Mesendoderm (in vitro differentiated cells): ENCODE data around the gene PXYLP1.

Experiments
- DNase-seq: peaks from one replicate; pipeline ENCODE4 v3.0.0; 2013
- H2AK5ac ChIP-seq: 2 replicates; pipeline ENCODE4 v1.6.1; 2013; ENCODE audit warnings: low read length, inconsistent platforms
- H2BK120ac ChIP-seq: 2 replicates; pipeline ENCODE4 v1.6.1; 2013; ENCODE audit warnings: low read depth, mild to moderate bottlenecking, low read length, moderate library complexity, mixed read lengths
- H2BK15ac ChIP-seq: replicated peaks from 2 replicates; pipeline ENCODE4 v1.6.1; 2013; ENCODE audit warnings: low read depth, mild to moderate bottlenecking, moderate library complexity
- H2BK5ac ChIP-seq: 2 replicates; pipeline ENCODE4 v1.6.1; 2013; ENCODE audit warnings: low read length, inconsistent platforms
- H3K18ac ChIP-seq: 2 replicates; pipeline ENCODE4 v1.6.1; 2013; ENCODE audit warnings: mild to moderate bottlenecking, low read length, mixed read lengths
- H3K23ac ChIP-seq: one replicate; pipeline ENCODE4 v1.6.1; 2013; ENCODE audit warnings: low read length
- H3K27ac ChIP-seq: 2 replicates; pipeline ENCODE4 v1.5.1; 2013; ENCODE audit warnings: low read depth, mild to moderate bottlenecking, inconsistent platforms, low read length, moderate library complexity
- H3K27me3 ChIP-seq: 2 replicates; pipeline ENCODE4 v1.6.1; 2013; ENCODE audit warnings: low read length, control low read depth, mild to moderate bottlenecking, inconsistent platforms; ENCODE audit not compliant: insufficient read depth, poor library complexity
- H3K36me3 ChIP-seq: 2 replicates; pipeline ENCODE4 v1.6.1; 2013; ENCODE audit warnings: low read length, inconsistent platforms; ENCODE audit not compliant: control insufficient read depth, insufficient read depth
- H3K4ac ChIP-seq: one replicate; pipeline ENCODE4 v1.6.1; 2013; ENCODE audit warnings: low read depth, mild to moderate bottlenecking, low read length, moderate library complexity
- H3K4me1 ChIP-seq: 2 replicates; pipeline ENCODE4 v1.6.1; 2013; ENCODE audit warnings: low read depth, low read length, inconsistent platforms; ENCODE audit not compliant: control insufficient read depth
- H3K4me2 ChIP-seq: 2 replicates; pipeline ENCODE4 v1.6.1; 2013; ENCODE audit warnings: low read length
- H3K4me3 ChIP-seq: 2 replicates; pipeline ENCODE4 v1.5.1; 2013; ENCODE audit warnings: mild to moderate bottlenecking, low read length
- H3K56ac ChIP-seq: one replicate; pipeline ENCODE4 v1.6.1; 2013; ENCODE audit warnings: low read length
- H3K79me1 ChIP-seq: 2 replicates; pipeline ENCODE4 v1.6.1; 2013; ENCODE audit warnings: low read length, inconsistent platforms
- H3K79me2 ChIP-seq: 2 replicates; pipeline ENCODE4 v1.6.1; 2013; ENCODE audit warnings: mild to moderate bottlenecking, low read length; ENCODE audit not compliant: control insufficient read depth, insufficient read depth
- H3K9ac ChIP-seq: 2 replicates; pipeline ENCODE4 v1.6.1; 2013; ENCODE audit warnings: low read length, inconsistent platforms
- H4K5ac ChIP-seq: one replicate; pipeline ENCODE4 v1.6.1; 2013; ENCODE audit warnings: low read length
- H4K8ac ChIP-seq: one replicate; pipeline ENCODE4 v1.6.1; 2013; ENCODE audit warnings: low read depth, mild to moderate bottlenecking, control low read depth, low read length, moderate library complexity
- WGBS: extraction: QIAGEN DNeasy Blood & Tissue Kit; methylation state at CpG from one replicate; pipeline ENCODE4 v1.1.7; 2013; ENCODE audit warnings: low lambda C conversion rate, missing lambda C conversion rate; ENCODE audit not compliant: insufficient coverage; ENCODE audit errors: extremely low coverage; 5-methylcytosine and 5-hydroxymethylcytosine counted together

Gene PXYLP1

DNA sequence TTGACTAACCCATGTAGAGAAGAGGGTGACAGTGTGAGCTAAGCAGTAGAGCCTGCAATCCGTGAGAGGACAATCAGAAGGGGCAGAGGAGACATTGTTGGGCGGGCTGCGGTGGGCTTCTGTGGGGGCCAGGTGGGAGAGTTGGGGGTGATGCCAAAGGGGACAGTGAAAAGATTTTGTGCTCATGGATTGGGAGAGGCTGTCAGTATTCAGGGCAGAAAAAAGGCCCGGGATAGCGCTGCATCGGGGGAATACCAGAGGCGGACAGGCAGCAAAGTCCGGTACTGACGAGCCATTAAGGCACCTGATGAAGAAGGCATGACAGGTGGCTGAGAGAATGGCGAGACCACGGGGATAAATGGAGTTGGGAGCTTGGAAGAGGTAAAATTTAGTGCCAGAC lies 1.3 kb upstream of the PXYLP1 start:
- no peak overlapping the region for H2BK5ac ChIP-seq
- no peak overlapping the region for H4K5ac ChIP-seq
- no peak overlapping the region for H3K18ac ChIP-seq
- H3K9ac ChIP-seq = no peak overlapping the region
- no peak overlapping the region for H4K8ac ChIP-seq
- H3K36me3 ChIP-seq = no peaks in the 10 kb centered on the region
- H3K27ac ChIP-seq = no peak overlapping the region
- H3K56ac ChIP-seq = peak overlapping the region; percentile 57
- no peak overlapping the region for H3K4ac ChIP-seq
- no peak overlapping the region for H3K4me2 ChIP-seq
- no CpG with 5 or more reads among the region's 11 CpGs for WGBS
- peaks cover 4% of the 10 kb centered on the region for H3K4me1 ChIP-seq
- H3K4me3 ChIP-seq = no peak overlapping the region
- H3K79me1 ChIP-seq = no peaks in the 10 kb centered on the region
- DNase-seq = no peak
- no peaks in the 10 kb centered on the region for H3K79me2 ChIP-seq
- H2BK120ac ChIP-seq = no peak overlapping the region
- no peak overlapping the region for H3K23ac ChIP-seq
- no peak overlapping the region for H2BK15ac ChIP-seq
- no peaks in the 10 kb centered on the region for H3K27me3 ChIP-seq
- peak overlapping the region; percentile 11 for H2AK5ac ChIP-seq

GRCh38 chr3:141231952-141232823 lies 563 bp downstream of the PXYLP1 start:
- peak overlapping the region; percentile 92 for H3K4ac ChIP-seq
- H3K4me1 ChIP-seq = peaks cover 4% of the 10 kb centered on the region
- H2BK15ac ChIP-seq = no peak overlapping the region
- H3K23ac ChIP-seq = no peak overlapping the region
- H3K18ac ChIP-seq = peak overlapping the region; percentile 95
- H4K5ac ChIP-seq = no peak overlapping the region
- H3K79me1 ChIP-seq = no peaks in the 10 kb centered on the region
- H3K79me2 ChIP-seq = no peaks in the 10 kb centered on the region
- WGBS = no CpG with 5 or more reads among the region's 71 CpGs
- H3K56ac ChIP-seq = peak overlapping the region; percentile 92
- H3K9ac ChIP-seq = peak overlapping the region; percentile 83
- DNase-seq = peak; percentile 62
- no peaks in the 10 kb centered on the region for H3K27me3 ChIP-seq
- no peak overlapping the region for H2BK5ac ChIP-seq
- peak overlapping the region; percentile 65 for H2BK120ac ChIP-seq
- H3K4me3 ChIP-seq = peak overlapping the region; percentile 61
- peak overlapping the region; percentile 78 for H3K4me2 ChIP-seq
- peak overlapping the region; percentile 61 for H3K27ac ChIP-seq
- no peak overlapping the region for H2AK5ac ChIP-seq
- peak overlapping the region; percentile 70 for H4K8ac ChIP-seq
- H3K36me3 ChIP-seq = no peaks in the 10 kb centered on the region

GRCh38 chr3:141233457-141234161 lies 2.0 kb downstream of the PXYLP1 start:
- H3K23ac ChIP-seq = no peak overlapping the region
- H3K4me2 ChIP-seq = no peak overlapping the region
- no peak overlapping the region for H3K56ac ChIP-seq
- H2BK5ac ChIP-seq = no peak overlapping the region
- H3K18ac ChIP-seq = no peak overlapping the region
- H3K4me1 ChIP-seq = peaks cover 8% of the 10 kb centered on the region
- H3K4me3 ChIP-seq = no peak overlapping the region
- no peak for DNase-seq
- no peak overlapping the region for H2AK5ac ChIP-seq
- no peaks in the 10 kb centered on the region for H3K27me3 ChIP-seq
- H3K9ac ChIP-seq = no peak overlapping the region
- H2BK120ac ChIP-seq = no peak overlapping the region
- H3K79me2 ChIP-seq = no peaks in the 10 kb centered on the region
- H3K36me3 ChIP-seq = no peaks in the 10 kb centered on the region
- H4K5ac ChIP-seq = no peak overlapping the region
- no peak overlapping the region for H3K4ac ChIP-seq
- WGBS = no CpG with 5 or more reads among the region's 9 CpGs
- no peak overlapping the region for H3K27ac ChIP-seq
- no peak overlapping the region for H2BK15ac ChIP-seq
- no peak overlapping the region for H4K8ac ChIP-seq
- no peaks in the 10 kb centered on the region for H3K79me1 ChIP-seq

- no peak overlapping the region for H2AK5ac ChIP-seq
- no peak overlapping the region for H4K8ac ChIP-seq
- no peak overlapping the region for H2BK5ac ChIP-seq
- H3K4ac ChIP-seq = no peak overlapping the region
- no peaks in the 10 kb centered on the region for H3K79me1 ChIP-seq
- H3K18ac ChIP-seq = no peak overlapping the region
- H4K5ac ChIP-seq = no peak overlapping the region
- no peak overlapping the region for H3K56ac ChIP-seq
- no peak overlapping the region for H3K4me3 ChIP-seq
- no peaks in the 10 kb centered on the region for H3K79me2 ChIP-seq
- peaks cover 8% of the 10 kb centered on the region for H3K4me1 ChIP-seq
- H3K36me3 ChIP-seq = no peaks in the 10 kb centered on the region
- no peak for DNase-seq
- H2BK120ac ChIP-seq = no peak overlapping the region
- H3K4me2 ChIP-seq = no peak overlapping the region
- WGBS = no CpG with 5 or more reads among the region's 3 CpGs
- H3K27me3 ChIP-seq = no peaks in the 10 kb centered on the region
- H3K27ac ChIP-seq = no peak overlapping the region
- H3K23ac ChIP-seq = no peak overlapping the region
- no peak overlapping the region for H2BK15ac ChIP-seq
- H3K9ac ChIP-seq = no peak overlapping the region
These were observed 2.7 kb downstream of the PXYLP1 start for GRCh38 chr3:141234283-141234682.

DNA sequence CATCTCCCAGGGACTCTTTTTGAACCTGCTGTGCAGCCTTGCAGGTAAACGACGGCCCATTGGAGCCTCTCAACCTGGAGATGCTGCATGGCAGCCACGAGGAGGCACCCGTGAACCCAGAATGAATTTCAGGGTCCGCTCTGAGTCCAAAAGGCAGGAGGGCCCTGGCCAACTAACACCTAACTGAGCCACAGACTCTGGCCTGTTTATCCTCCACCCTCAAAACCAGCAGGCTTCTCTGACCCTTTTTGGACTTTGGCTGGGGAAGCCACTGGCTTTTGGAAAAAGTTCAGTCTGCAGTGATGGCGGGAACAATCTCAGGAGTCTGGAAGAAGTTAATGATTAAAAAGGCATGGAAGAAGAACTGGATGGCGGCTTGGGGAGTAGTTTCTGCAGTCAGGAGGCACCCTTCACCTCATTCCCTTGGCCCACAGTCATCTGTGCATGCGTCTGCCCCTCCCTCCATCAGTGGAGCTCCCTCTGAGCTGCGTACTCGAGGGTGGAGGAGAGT lies 4.1 kb downstream of the PXYLP1 start:
- Histone ChIP-seq H3K56ac (no peak overlapping the region), H4K5ac (no peak overlapping the region), H3K4me3 (no peak overlapping the region), H3K9ac (no peak overlapping the region), H3K27me3 (no peaks in the 10 kb centered on the region), H3K79me1 (peaks cover 9% of the 10 kb centered on the region), H2BK15ac (no peak overlapping the region), H3K23ac (no peak overlapping the region), H3K18ac (no peak overlapping the region), H3K4me1 (peaks cover 19% of the 10 kb centered on the region), H3K4ac (no peak overlapping the region), H2BK120ac (no peak overlapping the region), H2BK5ac (no peak overlapping the region), H3K4me2 (no peak overlapping the region), H3K36me3 (no peaks in the 10 kb centered on the region), H3K27ac (no peak overlapping the region), H3K79me2 (no peaks in the 10 kb centered on the region), H4K8ac (no peak overlapping the region), H2AK5ac (no peak overlapping the region)
- peak; percentile 29 for DNase-seq
- no CpG with 5 or more reads among the region's 10 CpGs for WGBS
